ENCODE measurements around the gene FBXW12.

- TF ChIP-seq, protein P1, sequence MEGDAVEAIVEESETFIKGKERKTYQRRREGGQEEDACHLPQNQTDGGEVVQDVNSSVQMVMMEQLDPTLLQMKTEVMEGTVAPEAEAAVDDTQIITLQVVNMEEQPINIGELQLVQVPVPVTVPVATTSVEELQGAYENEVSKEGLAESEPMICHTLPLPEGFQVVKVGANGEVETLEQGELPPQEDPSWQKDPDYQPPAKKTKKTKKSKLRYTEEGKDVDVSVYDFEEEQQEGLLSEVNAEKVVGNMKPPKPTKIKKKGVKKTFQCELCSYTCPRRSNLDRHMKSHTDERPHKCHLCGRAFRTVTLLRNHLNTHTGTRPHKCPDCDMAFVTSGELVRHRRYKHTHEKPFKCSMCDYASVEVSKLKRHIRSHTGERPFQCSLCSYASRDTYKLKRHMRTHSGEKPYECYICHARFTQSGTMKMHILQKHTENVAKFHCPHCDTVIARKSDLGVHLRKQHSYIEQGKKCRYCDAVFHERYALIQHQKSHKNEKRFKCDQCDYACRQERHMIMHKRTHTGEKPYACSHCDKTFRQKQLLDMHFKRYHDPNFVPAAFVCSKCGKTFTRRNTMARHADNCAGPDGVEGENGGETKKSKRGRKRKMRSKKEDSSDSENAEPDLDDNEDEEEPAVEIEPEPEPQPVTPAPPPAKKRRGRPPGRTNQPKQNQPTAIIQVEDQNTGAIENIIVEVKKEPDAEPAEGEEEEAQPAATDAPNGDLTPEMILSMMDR (IDR thresholded peaks at IDR 0.05) = no peak
- TF ChIP-seq POLR2AphosphoS5 (IDR thresholded peaks at IDR 0.05; ENCODE audit: insufficient read depth in 1 of 2, low read depth in 1 of 2) = no peak
- TF ChIP-seq POLR2A (IDR thresholded peaks at IDR 0.05) = no peak
Measured at GRCh38 chr3:48353987-48354386, 18.0 kb upstream of the FBXW12 start.
